ENCODE data around the gene PLIN4. TPM values are rescaled to one million over a fixed set of nuclear protein-coding genes. Genes with fewer than 3 reads are reported as not detected.

The PLIN4 gene
- total RNA-seq, 2 donors from 2014 or later: not detected

DNA sequence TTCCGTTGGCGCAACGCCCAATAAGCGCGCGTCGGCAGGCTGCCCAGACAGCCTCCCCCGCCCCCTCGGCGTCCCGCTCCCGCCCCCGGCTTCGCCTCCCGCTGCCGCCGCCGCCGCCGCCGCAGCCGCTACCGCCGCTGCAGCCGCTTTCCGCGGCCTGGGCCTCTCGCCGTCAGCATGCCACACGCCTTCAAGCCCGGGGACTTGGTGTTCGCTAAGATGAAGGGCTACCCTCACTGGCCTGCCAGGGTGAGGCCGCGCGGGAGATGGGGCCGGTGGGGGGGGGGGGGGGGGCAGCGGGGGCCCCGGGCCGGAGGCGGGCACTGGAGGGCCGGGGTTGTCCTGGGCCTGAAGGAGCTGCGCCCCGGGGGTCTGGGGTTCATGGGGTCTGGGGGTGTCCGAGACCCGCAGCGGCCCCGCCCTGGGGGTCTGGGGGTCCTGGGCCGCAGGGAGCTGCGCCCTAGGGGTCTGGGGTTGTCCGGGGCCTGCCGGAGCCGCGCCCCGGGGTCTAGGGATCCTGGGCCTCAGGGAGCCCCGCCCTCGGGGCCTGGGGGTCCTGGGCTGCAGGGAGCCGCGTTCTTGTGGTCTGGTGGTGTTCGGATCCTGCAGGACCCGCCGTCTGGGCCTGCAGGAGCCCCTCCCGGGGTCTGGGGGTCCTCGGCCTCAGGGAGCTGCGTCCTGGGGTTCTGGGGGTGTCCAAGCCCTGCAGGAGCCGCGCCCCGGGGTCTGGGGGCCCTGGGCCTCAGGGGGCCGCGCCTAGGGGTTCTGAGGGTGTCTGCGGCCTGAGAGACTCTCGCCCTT, 45.9 kb downstream of the PLIN4 start, which contains the start of gene HDGFL2:
Gene HDGFL2 (plus strand): TSS at position 124 of the 801 bp plus-strand sequence. CDS start 54 bp downstream, at position 178.
- Mint-ChIP-seq H3K27ac (no peak within 1 kb of the TSS), H3K27me3 (no peaks in the 10 kb centered on the region), H3K4me3 (peak within 1 kb of the TSS; percentile 86), H3K4me1 (peaks cover 26% of the 10 kb centered on the region), H3K36me3 (ENCODE audit: low read depth) (peaks cover 2% of the 10 kb centered on the region)
- DNase-seq: peak in 1 of 3 donors; percentile 96
- no peak for ATAC-seq
- H3K9me3 ChIP-seq (ENCODE audit: control insufficient read depth, low read length, poor library complexity, severe bottlenecking): no peaks in the 10 kb centered on the region

DNA sequence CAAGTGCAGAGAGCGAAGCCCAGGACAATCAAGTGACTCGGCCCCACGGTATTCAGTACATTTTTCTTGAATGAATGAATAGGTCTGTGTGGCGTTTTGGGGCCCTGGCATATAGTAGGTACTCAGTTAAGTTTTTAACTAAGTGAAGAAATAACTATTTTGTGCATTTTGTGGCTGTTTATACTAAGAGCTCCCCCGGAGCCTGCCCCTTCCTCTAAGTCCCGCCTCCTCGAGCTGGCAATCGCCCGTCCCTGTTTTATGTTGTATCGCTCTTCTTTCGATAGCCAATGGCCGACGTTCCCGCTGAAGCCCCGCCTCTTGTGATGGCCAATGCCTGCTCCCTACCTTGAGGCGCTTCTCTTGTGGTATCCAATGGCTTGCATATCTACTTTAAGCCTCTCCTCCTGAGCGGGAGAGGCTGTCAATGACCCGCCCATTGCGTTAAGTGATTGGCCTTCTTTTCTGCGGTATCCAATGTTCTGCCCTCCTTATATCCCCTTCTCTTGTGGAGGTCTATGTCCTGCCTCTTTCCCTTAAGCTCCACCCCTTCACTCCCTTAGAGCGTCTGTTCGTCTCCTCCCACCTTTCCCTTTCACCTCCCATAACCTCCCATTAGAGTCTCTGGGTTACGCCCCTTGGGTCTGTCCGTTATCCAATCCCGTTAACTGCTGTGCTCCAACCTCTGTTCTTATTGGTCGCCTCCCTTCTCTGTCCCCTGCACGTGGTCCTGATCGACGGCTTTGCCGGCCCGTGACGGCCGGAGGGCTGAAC, 46.7 kb downstream of the PLIN4 start:
- Mint-ChIP-seq H3K27ac (no peak overlapping the region), H3K36me3 (ENCODE audit: low read depth) (peaks cover 2% of the 10 kb centered on the region), H3K4me1 (peaks cover 24% of the 10 kb centered on the region), H3K4me3 (no peak overlapping the region), H3K27me3 (no peaks in the 10 kb centered on the region)
- H3K9me3 ChIP-seq (ENCODE audit: control insufficient read depth, low read length, poor library complexity, severe bottlenecking): no peaks in the 10 kb centered on the region
- DNase-seq (peak; percentile 86 to 97 (median 94)), ATAC-seq (peak; percentile 86)

DNA sequence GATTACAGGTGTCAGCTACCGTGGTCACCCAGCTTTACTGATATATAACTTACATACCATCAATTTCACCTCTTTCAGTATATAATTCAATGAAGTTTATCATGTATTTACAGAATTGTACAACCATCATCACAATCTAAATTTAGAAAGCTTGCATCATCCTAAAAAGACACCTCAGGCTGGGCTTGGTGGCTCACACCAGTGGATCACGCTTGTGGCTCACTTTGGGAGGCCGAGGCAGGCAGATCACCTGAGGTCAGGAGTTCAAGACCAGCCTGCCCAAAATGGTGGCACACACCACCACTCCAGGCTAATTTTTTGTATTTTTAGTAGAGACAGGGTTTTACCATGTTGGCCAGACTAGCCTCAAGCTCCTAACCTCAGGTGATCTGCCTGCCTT, 50.5 kb downstream of the PLIN4 start:
- no peaks in the 10 kb centered on the region for H3K27me3 Mint-ChIP-seq
- no peak for ATAC-seq
- no peaks in the 10 kb centered on the region for H3K9me3 ChIP-seq (ENCODE audit: control insufficient read depth, low read length, poor library complexity, severe bottlenecking)
- DNase-seq: no peak
- peaks cover 7% of the 10 kb centered on the region for H3K4me1 Mint-ChIP-seq
- H3K36me3 Mint-ChIP-seq (ENCODE audit: low read depth): no peaks in the 10 kb centered on the region
- no peak overlapping the region for H3K4me3 Mint-ChIP-seq
- no peak overlapping the region for H3K27ac Mint-ChIP-seq

DNA sequence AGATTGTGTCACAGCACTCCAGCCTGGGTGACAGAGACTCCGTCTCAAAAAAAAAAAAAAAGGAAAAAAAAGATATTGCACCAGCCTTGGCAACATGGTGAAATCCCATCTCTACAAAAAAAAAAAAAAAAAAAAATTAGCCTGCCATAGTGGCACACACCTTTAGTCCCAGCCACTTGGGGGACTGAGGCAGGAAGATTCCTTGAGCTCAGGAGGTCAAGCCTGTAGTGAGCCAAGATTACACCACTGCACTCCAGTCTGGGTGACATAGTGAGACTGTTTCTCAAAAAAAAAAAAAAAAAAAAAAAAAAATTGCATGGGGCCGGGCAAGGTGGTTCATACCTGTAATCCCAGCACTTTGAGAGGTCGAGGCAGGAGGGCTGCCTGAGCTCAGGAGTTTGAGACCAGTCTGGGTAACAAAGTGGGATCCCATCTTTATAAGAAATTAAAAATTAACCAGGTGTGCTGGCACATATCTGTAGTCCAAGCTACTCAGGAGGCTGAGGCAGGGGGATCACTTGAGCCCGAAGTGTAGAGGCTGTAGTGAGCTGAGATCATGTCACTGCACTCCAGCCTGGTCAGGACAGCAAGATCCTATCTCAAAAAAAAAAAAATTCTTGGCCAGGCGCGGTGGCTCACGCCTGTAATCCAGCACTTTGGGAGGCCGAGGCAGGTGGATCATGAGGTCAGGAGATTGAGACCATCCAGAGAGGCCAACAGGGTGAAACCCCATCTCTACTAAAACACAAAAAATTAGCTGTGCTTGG, 53.3 kb downstream of the PLIN4 start:
- H3K36me3 Mint-ChIP-seq (ENCODE audit: low read depth): no peaks in the 10 kb centered on the region
- no peak overlapping the region for H3K27ac Mint-ChIP-seq
- no peaks in the 10 kb centered on the region for H3K27me3 Mint-ChIP-seq

DNA sequence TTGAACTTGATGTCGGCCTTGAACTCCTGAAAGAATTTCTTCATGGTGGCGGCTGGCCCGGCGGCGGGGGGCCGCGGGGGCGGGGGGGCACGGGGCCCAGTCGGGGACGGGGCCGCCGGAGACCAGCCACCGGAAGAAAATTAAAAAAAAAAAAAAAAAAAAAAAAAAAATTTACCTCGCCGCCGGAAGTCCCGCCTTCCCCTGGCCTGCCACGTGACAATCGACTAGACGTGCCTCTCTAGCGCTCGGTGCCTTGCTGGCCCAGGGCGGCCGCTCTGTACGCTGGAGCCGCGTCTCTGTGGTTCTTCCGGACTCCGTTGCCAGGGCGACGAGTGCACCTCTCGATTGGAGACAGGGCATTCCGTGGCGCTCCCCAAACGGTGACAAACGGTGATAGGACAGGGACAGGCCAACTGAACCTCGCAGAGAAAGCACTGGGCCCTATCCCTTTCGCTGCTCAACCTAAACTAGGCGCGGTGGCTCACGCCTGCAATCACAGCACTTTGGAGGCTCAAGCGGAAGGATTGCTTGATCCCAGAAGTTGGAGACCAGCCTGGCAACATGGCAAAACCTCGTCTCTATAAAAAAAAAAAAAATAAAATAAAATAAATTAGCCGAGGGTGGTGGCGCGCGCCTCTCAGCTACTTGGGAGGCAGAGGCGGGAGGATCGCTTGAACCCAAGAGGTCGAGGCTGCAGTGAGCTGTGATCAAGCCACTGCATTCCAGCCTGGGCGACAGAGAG, 60.5 kb downstream of the PLIN4 start, which contains the start of gene UBXN6:
Gene UBXN6 (minus strand): TSS at position 141 of the 742 bp plus-strand sequence. CDS start 97 bp downstream, at position 44.
- Mint-ChIP-seq H3K27me3 (no peaks in the 10 kb centered on the region), H3K4me3 (peak within 1 kb of the TSS; percentile 97), H3K27ac (peak within 1 kb of the TSS; percentile 96), H3K36me3 (ENCODE audit: low read depth) (peaks cover 2% of the 10 kb centered on the region), H3K4me1 (peaks cover 19% of the 10 kb centered on the region)
- DNase-seq: peak; percentile 95 to 98 (median 98)
- ATAC-seq: peak; percentile 98
- H3K9me3 ChIP-seq (ENCODE audit: control insufficient read depth, low read length, poor library complexity, severe bottlenecking): no peaks in the 10 kb centered on the region

More for the DNA sequence above, 53.3 kb downstream of the PLIN4 start:
- H3K4me1 Mint-ChIP-seq: peaks cover 2% of the 10 kb centered on the region
- no peaks in the 10 kb centered on the region for H3K9me3 ChIP-seq (ENCODE audit: control insufficient read depth, low read length, poor library complexity, severe bottlenecking)
- no peak overlapping the region for H3K4me3 Mint-ChIP-seq
- ATAC-seq: no peak
- DNase-seq: no peak

DNA sequence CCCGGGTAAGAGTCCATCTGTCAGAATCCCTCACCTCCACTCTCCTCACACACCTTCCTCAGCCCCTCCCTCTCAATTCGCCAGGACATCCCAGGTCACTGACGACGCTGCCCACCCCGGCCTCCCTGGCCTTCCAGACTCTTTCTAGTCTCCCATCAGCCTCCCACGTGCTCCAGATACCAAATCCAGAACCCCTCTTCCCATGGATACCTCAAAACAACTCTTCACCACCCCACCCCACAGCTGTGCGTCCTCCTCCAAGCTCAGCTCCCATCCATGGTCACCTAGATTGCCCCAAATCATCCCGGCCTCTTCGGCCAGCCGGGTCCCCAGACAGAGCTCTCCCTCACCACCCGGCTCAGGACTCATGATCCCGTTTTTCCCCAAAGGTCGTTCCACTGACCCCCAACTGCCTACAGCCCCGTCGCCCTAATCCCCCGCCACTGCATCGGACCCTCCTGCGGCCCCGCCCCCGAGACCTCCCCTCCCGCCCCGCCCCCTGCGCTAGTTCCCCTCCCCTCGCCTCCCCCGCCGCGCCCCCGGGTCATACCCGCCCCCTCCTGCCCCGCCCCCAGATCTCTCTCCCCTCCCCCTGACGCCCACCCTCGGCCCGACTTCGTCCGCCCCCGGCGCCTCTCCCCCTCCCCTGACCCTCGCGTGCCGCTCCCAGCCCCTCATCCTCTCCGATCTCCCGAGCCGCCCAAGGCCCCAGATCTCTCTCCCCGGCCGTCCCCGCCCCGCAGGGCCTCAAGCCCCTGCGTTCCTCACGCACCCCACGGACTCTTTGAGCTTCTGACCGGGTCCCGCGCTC, 61.2 kb downstream of the PLIN4 start:
- Mint-ChIP-seq H3K36me3 (ENCODE audit: low read depth) (peaks cover 2% of the 10 kb centered on the region), H3K27ac (peak overlapping the region; percentile 96), H3K4me3 (peak overlapping the region; percentile 97), H3K27me3 (no peaks in the 10 kb centered on the region), H3K4me1 (peaks cover 19% of the 10 kb centered on the region)
- ATAC-seq (peak; percentile 33), DNase-seq (peak; percentile 35 to 59 (median 52))
- no peaks in the 10 kb centered on the region for H3K9me3 ChIP-seq (ENCODE audit: control insufficient read depth, low read length, poor library complexity, severe bottlenecking)

DNA sequence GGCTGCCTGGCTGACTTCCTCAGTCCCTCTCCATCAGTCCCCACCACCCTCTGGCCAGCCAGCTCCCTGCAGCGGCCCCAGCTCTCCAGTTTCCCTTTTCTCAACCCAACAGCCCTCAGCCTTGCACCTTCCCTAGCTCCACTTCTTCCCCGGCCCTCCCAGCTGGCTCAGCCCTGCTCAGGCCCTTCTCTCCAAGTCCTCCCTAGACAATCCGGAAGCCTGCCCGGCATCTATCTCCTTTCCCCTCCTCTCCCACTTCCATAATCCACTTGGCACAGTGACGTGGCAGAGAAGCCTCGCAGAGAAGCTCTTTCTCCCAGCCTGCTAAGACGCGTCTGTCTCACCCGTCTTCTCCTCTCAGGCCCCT, 61.8 kb downstream of the PLIN4 start:
- Mint-ChIP-seq H3K27ac (peak overlapping the region; percentile 96), H3K27me3 (no peaks in the 10 kb centered on the region), H3K36me3 (ENCODE audit: low read depth) (peaks cover 2% of the 10 kb centered on the region), H3K4me1 (peaks cover 19% of the 10 kb centered on the region), H3K4me3 (peak overlapping the region; percentile 97)
- ATAC-seq (no peak), DNase-seq (no peak)
- H3K9me3 ChIP-seq (ENCODE audit: control insufficient read depth, low read length, poor library complexity, severe bottlenecking): no peaks in the 10 kb centered on the region

DNA sequence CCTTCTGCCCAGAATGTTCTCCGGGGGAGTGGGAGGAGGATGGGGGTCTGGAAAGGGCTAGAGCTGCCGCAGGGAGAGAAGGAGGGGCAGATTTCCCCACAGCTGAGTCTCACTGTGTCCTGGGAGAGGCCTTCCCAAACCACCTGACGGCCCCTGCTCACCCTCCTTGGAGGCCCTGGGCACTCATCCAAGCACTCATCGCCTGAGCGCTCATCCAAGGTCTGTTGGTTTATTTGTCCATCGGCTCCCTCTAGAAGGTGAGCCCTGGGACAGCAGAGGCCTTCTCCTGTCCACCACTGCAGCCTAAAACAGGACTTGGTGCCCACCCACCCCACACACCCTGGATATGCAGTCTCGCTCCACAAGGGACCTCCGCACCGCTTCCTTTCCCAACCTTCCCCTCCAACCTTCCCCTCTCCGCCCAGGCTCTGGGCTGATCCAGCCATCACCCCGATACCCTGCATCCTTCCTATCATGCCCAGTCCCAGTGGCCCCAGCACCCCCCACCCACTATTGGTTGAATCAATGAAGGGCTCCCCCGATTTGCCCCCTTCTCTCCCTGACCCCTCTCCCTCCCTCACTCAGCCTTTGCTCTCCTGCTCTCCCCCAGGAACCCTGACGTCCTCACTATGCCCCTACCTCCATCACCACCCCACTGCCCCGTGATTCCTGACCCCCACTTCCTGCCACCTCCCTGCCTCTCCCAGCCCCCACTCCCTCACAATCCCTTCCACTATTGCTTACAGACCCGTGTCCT, 62.4 kb downstream of the PLIN4 start:
- Mint-ChIP-seq H3K4me1 (peaks cover 19% of the 10 kb centered on the region), H3K4me3 (peak overlapping the region; percentile 97), H3K36me3 (ENCODE audit: low read depth) (peaks cover 2% of the 10 kb centered on the region), H3K27ac (peak overlapping the region; percentile 96), H3K27me3 (no peaks in the 10 kb centered on the region)
- ATAC-seq: no peak
- no peak for DNase-seq
- H3K9me3 ChIP-seq (ENCODE audit: control insufficient read depth, low read length, poor library complexity, severe bottlenecking): no peaks in the 10 kb centered on the region

DNA sequence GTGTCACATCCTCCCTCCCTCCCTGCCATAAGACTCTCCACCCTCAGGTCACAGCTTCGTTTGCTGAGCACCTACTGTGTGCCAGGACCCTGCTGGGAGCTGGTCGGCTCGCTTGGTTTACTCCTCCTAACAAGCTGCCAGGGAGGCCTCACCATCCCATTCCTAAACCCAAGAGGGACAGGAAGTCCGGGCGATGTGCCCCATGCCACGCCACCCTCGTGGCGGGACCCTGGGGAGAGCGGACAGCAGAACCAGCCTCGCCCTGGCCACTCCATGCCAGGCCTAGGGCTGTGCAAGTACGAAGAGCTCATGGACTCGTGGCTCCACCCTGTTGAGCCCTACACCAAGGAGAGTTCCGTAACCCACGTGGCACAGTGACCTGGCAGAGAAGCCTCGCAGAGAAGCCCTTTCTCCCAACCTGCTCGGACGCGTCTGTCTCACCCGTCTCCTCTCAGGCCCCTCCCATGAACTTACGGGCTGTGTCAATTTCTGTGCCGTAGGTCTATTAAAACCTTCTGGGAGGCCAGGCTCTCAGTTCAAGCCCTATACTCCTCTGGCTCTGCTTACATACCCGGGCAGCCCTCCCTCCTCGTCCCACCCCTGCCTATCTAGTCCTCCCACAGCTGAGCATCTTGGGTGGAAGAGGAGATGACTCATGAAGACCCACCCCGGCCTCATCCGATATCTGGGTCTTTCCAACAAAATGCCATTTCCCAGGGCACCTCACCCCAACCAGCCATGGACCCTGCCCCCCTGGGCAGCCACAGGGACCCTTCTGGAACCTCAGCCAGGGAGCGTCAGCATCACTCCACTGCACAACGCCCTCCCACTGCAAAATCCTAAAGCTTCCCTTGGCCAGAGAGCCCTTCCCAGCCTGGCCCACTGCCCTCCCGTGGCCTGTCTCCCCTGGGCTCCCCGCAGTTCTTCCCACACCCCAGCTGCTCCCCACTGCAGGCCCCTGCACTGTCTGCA, 63.3 kb downstream of the PLIN4 start:
- DNase-seq (no peak), ATAC-seq (no peak)
- H3K36me3 Mint-ChIP-seq (ENCODE audit: low read depth): peaks cover 2% of the 10 kb centered on the region
- H3K27ac Mint-ChIP-seq: peak overlapping the region; percentile 96
- H3K9me3 ChIP-seq (ENCODE audit: control insufficient read depth, low read length, poor library complexity, severe bottlenecking): no peaks in the 10 kb centered on the region
- H3K4me1 Mint-ChIP-seq: peaks cover 19% of the 10 kb centered on the region
- no peaks in the 10 kb centered on the region for H3K27me3 Mint-ChIP-seq
- no peak overlapping the region for H3K4me3 Mint-ChIP-seq

DNA sequence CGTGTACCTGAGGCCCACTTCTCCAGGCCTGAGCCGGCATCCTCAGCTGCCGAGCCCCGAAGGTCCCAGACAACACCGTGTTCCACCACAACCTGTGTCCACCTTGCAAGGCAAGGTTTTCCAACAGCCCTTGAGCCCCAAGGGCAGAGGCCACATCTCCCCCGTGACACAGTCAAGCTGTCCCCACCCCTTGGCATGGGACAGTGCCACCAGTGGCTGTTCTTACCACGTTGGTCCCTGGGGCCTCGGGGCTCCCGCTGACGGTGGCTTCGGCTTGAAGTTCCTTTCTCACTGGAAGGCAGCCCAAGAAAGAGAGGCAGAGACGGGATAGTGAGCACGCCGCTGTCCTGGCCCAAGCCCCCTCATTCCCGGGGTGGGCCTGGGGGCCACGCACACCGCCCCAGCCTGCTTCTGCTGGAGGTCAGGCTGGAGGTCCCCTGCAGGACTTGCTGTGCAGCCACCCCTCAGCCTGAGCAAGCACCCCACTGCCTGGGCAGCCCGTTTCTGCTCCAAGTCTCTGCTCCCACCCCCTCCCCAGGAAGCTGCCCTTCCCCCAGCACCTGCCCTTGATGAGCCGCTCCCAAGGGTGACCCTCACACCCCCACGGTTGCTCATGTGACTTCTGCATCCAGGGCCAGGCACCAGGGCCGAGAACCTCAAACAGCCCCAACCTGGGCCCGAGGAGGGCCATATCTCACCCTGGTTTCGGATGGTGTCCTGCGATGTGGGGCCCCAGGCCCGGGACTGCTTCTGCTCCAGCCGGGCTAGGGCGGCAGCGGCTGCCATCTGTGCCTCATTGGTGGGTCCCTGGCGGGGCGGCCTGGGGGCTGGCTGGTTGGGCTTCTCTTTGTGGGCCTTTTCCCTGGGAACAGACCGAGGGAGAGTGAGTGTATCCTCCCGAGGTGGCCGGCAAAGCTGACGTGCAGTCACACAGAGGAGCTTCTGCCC, 64.8 kb downstream of the PLIN4 start:
- Mint-ChIP-seq H3K36me3 (ENCODE audit: low read depth) (peaks cover 2% of the 10 kb centered on the region), H3K27ac (no peak overlapping the region), H3K4me1 (peaks cover 19% of the 10 kb centered on the region), H3K27me3 (no peaks in the 10 kb centered on the region), H3K4me3 (no peak overlapping the region)
- ATAC-seq (no peak), DNase-seq (no peak)
- no peaks in the 10 kb centered on the region for H3K9me3 ChIP-seq (ENCODE audit: control insufficient read depth, low read length, poor library complexity, severe bottlenecking)

All from T-helper 17 cell (primary cell).